ENCODE data around the gene C3.
"Not testable (repeated sequence)": the region's sequence is repeated elsewhere in the genome, so short reads cannot be mapped to it uniquely, and the experiment has no call there.

Gene C3

GRCh38 chr19:6648141-6648715 is 72.2 kb downstream of the C3 start:
- TF ChIP-seq ZNF274 (IDR thresholded peaks at IDR 0.05; ENCODE audit: low read depth, low read length), result no peak
- H3K4me3 ChIP-seq (ENCODE audit: low read length), result no peak overlapping the region

- no peak for TF ChIP-seq ZNF274 (IDR thresholded peaks at IDR 0.05; ENCODE audit: low read depth, low read length)
- H3K4me3 ChIP-seq (ENCODE audit: low read length), result no peak overlapping the region
Measured at GRCh38 chr19:6644796-6645195, 75.7 kb downstream of the C3 start.

- not testable (repeated sequence) for H3K4me3 ChIP-seq (ENCODE audit: low read length)
Measured at GRCh38 chr19:6640333-6640732, 80.1 kb downstream of the C3 start.

- H3K4me3 ChIP-seq (ENCODE audit: low read length), result no peak overlapping the region
- no peak for TF ChIP-seq ZNF274 (IDR thresholded peaks at IDR 0.05; ENCODE audit: low read depth, low read length)
Measured at GRCh38 chr19:6639439-6639838, 81.0 kb downstream of the C3 start.

- H3K4me3 ChIP-seq (ENCODE audit: low read length), result not testable (repeated sequence)
Measured at GRCh38 chr19:6633456-6633813, 87.0 kb downstream of the C3 start.

GRCh38 chr19:6632747-6633455 is 87.5 kb downstream of the C3 start:
- H3K4me3 ChIP-seq (ENCODE audit: low read length), result not testable (repeated sequence)

GRCh38 chr19:6632002-6632621 is 88.3 kb downstream of the C3 start:
- H3K4me3 ChIP-seq (ENCODE audit: low read length), result no peak overlapping the region
- TF ChIP-seq ZNF274 (IDR thresholded peaks at IDR 0.05; ENCODE audit: low read depth, low read length), result no peak
